Cardiac muscle cell (in vitro differentiated cells and primary cell): Measurements from ENCODE around the gene ARFRP1. TPM values are rescaled to one million over a fixed set of nuclear protein-coding genes. Genes with fewer than 3 reads are reported as not detected.

Experiments
- DNase-seq, 2 donors: peaks; one replicate each; pipeline versions ENCODE4 v3.0.0 to v3.0.0-alpha.2; 2010 to 2017; ENCODE audit warnings: low read depth in 1 of 2, low spot score in 1 of 2
- H3K27ac ChIP-seq: fragments of 200-600 bp; sonication (generic); 2 replicates; pipeline ENCODE4 v1.5.1; 2016
- H3K27me3 ChIP-seq: fragments of 200-600 bp; sonication (generic); 2 replicates; pipeline ENCODE4 v1.6.0; 2016; ENCODE audit warnings: control low read depth
- H3K36me3 ChIP-seq: fragments of 200-600 bp; sonication (generic); 2 replicates; pipeline ENCODE4 v1.5.1; 2016; ENCODE audit warnings: control low read depth
- H3K4me1 ChIP-seq: fragments of 200-600 bp; sonication (generic); 2 replicates; pipeline ENCODE4 v1.8.1; 2017; ENCODE audit warnings: low read depth, mild to moderate bottlenecking, mixed run types
- H3K4me3 ChIP-seq: fragments of 200-600 bp; sonication (generic); 2 replicates; pipeline ENCODE4 v1.5.1; 2016; ENCODE audit warnings: mild to moderate bottlenecking
- H3K9me3 ChIP-seq: fragments of 200-600 bp; sonication (generic); 2 replicates; pipeline ENCODE4 v1.5.1; 2017; ENCODE audit warnings: low read depth, mild to moderate bottlenecking, control low read depth
- CTCF ChIP-seq: IDR thresholded peaks from 2 replicates; pipeline ENCODE4 v1.5.1; 2012; ENCODE audit warnings: low read depth, mild to moderate bottlenecking, low read length
- polyA plus RNA-seq: library from polyadenylated mRNA; unstranded; fragments of >200 nt; fragmentation: Nextera tagmentation; extraction: Ambion mirVana; gene quantifications from 2 replicates; pipeline ENCODE4 v1.2.1, GENCODE V29; 2016
- total RNA-seq: library from RNA; depleted of rRNA; stranded (reverse); fragments of >200 nt; gene quantifications from 2 replicates; pipeline ENCODE4 v1.2.3, GENCODE V29; 2016

The ARFRP1 gene
- total and polyA plus RNA-seq, 2 experiments from 2014 or later = 61.3 to 85.1 TPM

DNA sequence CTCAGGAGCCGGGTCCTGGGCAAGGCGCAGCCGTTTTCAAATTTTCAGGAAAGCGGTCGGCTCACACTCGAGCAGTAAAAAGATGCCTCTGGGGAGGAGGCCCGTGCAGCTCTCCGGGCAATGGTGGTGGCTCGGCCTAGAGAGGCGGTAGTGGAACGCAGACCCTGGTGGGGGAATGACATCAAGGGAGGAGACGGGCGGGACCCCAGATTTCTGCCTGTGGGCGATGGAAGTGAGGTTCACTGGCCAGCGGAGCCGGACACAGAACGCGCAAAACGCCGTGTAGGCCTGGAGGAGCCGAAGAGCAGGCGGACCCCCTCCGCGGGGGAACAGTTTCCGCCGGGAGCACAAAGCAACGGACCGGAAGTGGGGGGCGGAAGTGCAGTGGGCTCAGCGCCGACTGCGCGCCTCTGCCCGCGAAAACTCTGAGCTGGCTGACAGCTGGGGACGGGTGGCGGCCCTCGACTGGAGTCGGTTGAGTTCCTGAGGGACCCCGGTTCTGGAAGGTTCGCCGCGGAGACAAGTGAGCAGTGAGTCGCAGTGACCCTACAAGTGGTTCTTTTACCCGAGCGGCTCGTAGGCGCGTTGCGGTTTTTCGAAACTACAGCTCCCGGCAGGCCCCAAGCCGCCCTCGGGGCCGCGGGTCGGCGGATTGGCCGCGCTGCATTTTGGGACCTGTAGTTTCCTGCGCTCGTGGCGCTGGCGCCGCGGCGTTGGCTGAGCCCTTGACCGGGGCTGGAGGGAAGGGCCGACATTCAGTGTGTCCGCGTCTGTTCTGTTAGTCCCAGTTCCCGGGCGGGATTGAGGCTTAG lies 49.6 kb downstream of the ARFRP1 start, which contains the start of gene RTEL1:
TSS of gene RTEL1 (plus strand) at position 376 of the 812 bp plus-strand sequence. CDS start 1,091 bp downstream, outside the sequence.
- TF ChIP-seq CTCF = no peak
- peak within 1 kb of the TSS; percentile 72 for H3K27ac ChIP-seq
- DNase-seq = peak; percentile 95 to 96

GRCh38 chr20:63657260-63657936 lies 50.4 kb downstream of the ARFRP1 start:
- H3K36me3 ChIP-seq = no peaks in the 10 kb centered on the region
- no peak for TF ChIP-seq CTCF
- DNase-seq = no peak
- H3K4me3 ChIP-seq = no peak overlapping the region
- H3K9me3 ChIP-seq = no peaks in the 10 kb centered on the region
- H3K27me3 ChIP-seq = peaks cover 3% of the 10 kb centered on the region
- H3K4me1 ChIP-seq = no peaks in the 10 kb centered on the region
- H3K27ac ChIP-seq = peak overlapping the region; percentile 72

More for the DNA sequence above, 49.6 kb downstream of the ARFRP1 start, which contains the start of gene RTEL1:
- no peaks in the 10 kb centered on the region for H3K36me3 ChIP-seq
- no peaks in the 10 kb centered on the region for H3K9me3 ChIP-seq
- H3K27me3 ChIP-seq = no peaks in the 10 kb centered on the region
- no peaks in the 10 kb centered on the region for H3K4me1 ChIP-seq
- H3K4me3 ChIP-seq = peak within 1 kb of the TSS; percentile 62

DNA sequence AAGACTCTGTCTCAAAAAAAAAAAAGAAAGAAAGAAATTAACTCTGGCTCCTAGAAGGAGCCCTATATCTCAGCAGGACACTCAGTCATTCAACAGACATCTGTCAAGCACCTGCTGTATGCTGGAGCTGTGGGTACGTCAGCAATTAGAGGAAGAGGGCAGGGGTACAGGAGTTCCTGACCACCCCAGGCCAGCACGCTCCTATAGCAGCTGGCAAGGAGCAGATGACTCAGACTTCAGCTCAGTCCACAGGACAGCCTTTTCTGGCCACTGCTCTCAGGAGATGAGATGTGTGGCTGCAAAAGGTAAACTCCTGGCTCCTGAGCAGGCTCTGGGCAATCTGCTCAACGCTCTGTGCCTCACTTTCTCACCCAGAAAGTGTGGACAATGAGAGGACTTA lies 51.3 kb downstream of the ARFRP1 start:
- H3K27ac ChIP-seq = no peak overlapping the region

GRCh38 chr20:63655249-63655648 lies 52.5 kb downstream of the ARFRP1 start:
- no peak overlapping the region for H3K27ac ChIP-seq
- no peak overlapping the region for H3K4me3 ChIP-seq
- H3K36me3 ChIP-seq = no peaks in the 10 kb centered on the region
- peaks cover 18% of the 10 kb centered on the region for H3K27me3 ChIP-seq
- H3K4me1 ChIP-seq = no peaks in the 10 kb centered on the region
- DNase-seq = no peak
- H3K9me3 ChIP-seq = no peaks in the 10 kb centered on the region
- TF ChIP-seq CTCF = no peak

More for the DNA sequence above, 51.3 kb downstream of the ARFRP1 start:
- Histone ChIP-seq H3K36me3 (no peaks in the 10 kb centered on the region), H3K4me1 (no peaks in the 10 kb centered on the region), H3K9me3 (no peaks in the 10 kb centered on the region), H3K4me3 (no peak overlapping the region), H3K27me3 (peaks cover 12% of the 10 kb centered on the region)
- no peak for DNase-seq
- TF ChIP-seq CTCF = no peak

- no peak for TF ChIP-seq CTCF
- Histone ChIP-seq H3K4me1 (no peaks in the 10 kb centered on the region), H3K4me3 (peak overlapping the region; percentile 50), H3K9me3 (no peaks in the 10 kb centered on the region), H3K36me3 (no peaks in the 10 kb centered on the region), H3K27me3 (peaks cover 21% of the 10 kb centered on the region), H3K27ac (no peak overlapping the region)
- no peak for DNase-seq
Measured at GRCh38 chr20:63653974-63654668, 53.7 kb downstream of the ARFRP1 start.
